IMR-90 (cell line): ENCODE measurements around the gene SNED1. TPM values are rescaled to one million over a fixed set of nuclear protein-coding genes. Genes with fewer than 3 reads are reported as not detected.

Source experiments
- ATAC-seq: fragments of 200-7000 bp; cut with Tn5 transposase; 2 replicates; pipeline ENCODE4 v1.9.1; 2020; ENCODE audit warnings: low read depth, mild to moderate bottlenecking, moderate library complexity
- BruUV-seq: library from RNA; stranded (reverse); fragments of 400-500 nt; replicated peaks from 2 replicates; lab custom pipeline; 2021; lab: Mats Ljungman, UMichigan
- CTCF ChIA-PET: fragments of 300-600 bp; formaldehyde crosslinking; extraction: SDS; loops from one replicate; lab custom pipeline; 2021; ENCODE audit warnings: antibody characterized with exemption; lab: Yijun Ruan, JAX
- POLR2A ChIA-PET: fragments of 300-600 bp; sonication (Branson Sonifier 250); formaldehyde crosslinking; loops from one replicate; lab custom pipeline; 2022; ENCODE audit warnings: antibody characterized with exemption; ENCODE audit not compliant: unreplicated experiment; lab: Charles Lee
- DNase-seq: peaks from one replicate; pipeline ENCODE4 v3.0.0; 2013
- H2AFZ ChIP-seq: replicated peaks from 2 replicates; pipeline ENCODE3; 2013; ENCODE audit warnings: low read length, mild to moderate bottlenecking; ENCODE audit not compliant: poor library complexity
- H2AK5ac ChIP-seq: 2 replicates; pipeline ENCODE4 v1.6.1; 2013; ENCODE audit warnings: low read depth, low read length, inconsistent platforms
- H2AK9ac ChIP-seq: replicated peaks from 2 replicates; pipeline ENCODE3; 2013; ENCODE audit warnings: mild to moderate bottlenecking, low read depth, low read length, moderate library complexity; ENCODE audit not compliant: poor library complexity
- H2BK120ac ChIP-seq: 2 replicates; pipeline ENCODE4 v1.6.1; 2013; ENCODE audit warnings: low read depth, low read length, inconsistent platforms
- H2BK15ac ChIP-seq: 3 replicates; pipeline ENCODE4 v1.6.1; 2013; ENCODE audit warnings: low read depth, low read length, inconsistent platforms
- H2BK20ac ChIP-seq: 2 replicates; pipeline ENCODE4 v1.6.1; 2013; ENCODE audit warnings: low read depth, mild to moderate bottlenecking, inconsistent platforms, low read length, moderate library complexity
- H2BK5ac ChIP-seq: 2 replicates; pipeline ENCODE4 v1.6.1; 2013; ENCODE audit warnings: mild to moderate bottlenecking, low read depth, low read length, inconsistent platforms; ENCODE audit not compliant: poor library complexity, severe bottlenecking
- H3K14ac ChIP-seq: replicated peaks from 2 replicates; pipeline ENCODE4 v1.6.1; 2013; ENCODE audit warnings: low read depth, low read length, inconsistent platforms
- H3K18ac ChIP-seq: 2 replicates; pipeline ENCODE4 v1.6.1; 2013; ENCODE audit warnings: low read depth, low read length, control low read depth
- H3K23ac ChIP-seq: 2 replicates; pipeline ENCODE4 v1.6.1; 2013; ENCODE audit warnings: low read depth, low read length, inconsistent platforms
- H3K27ac ChIP-seq: 2 replicates; pipeline ENCODE4 v1.5.1; 2013; ENCODE audit warnings: mild to moderate bottlenecking, control low read depth, low read length; ENCODE audit not compliant: insufficient read depth
- H3K27me3 ChIP-seq: 2 replicates; pipeline ENCODE4 v1.6.1; 2013; ENCODE audit warnings: low read length; ENCODE audit not compliant: control insufficient read depth, insufficient read depth
- H3K36me3 ChIP-seq: 2 replicates; pipeline ENCODE4 v1.6.1; 2013; ENCODE audit warnings: low read length, mixed read lengths; ENCODE audit not compliant: control insufficient read depth, insufficient read depth
- H3K4ac ChIP-seq: 2 replicates; pipeline ENCODE4 v1.6.1; 2013; ENCODE audit warnings: low read depth, low read length, inconsistent platforms
- H3K4me1 ChIP-seq: 2 replicates; pipeline ENCODE4 v1.6.1; 2013; ENCODE audit warnings: low read length, mixed read lengths; ENCODE audit not compliant: control insufficient read depth, insufficient read depth
- H3K4me2 ChIP-seq: 2 replicates; pipeline ENCODE4 v1.6.1; 2013; ENCODE audit warnings: low read depth, mild to moderate bottlenecking, control low read depth, low read length, moderate library complexity
- H3K4me3 ChIP-seq: 2 replicates; pipeline ENCODE4 v1.5.1; 2013; ENCODE audit warnings: low read depth, mild to moderate bottlenecking, control low read depth, low read length, moderate library complexity; ENCODE audit not compliant: insufficient read depth
- H3K56ac ChIP-seq: 2 replicates; pipeline ENCODE4 v1.6.1; 2013; ENCODE audit warnings: low read length, inconsistent platforms; ENCODE audit not compliant: insufficient read depth; ENCODE audit errors: extremely low read depth
- H3K79me1 ChIP-seq, 2 experiments: 2 replicates each; pipeline ENCODE4 v1.6.1; 2013; ENCODE audit warnings: low read length in 2 of 2, inconsistent platforms in 1 of 2, low read depth in 1 of 2
- H3K9ac ChIP-seq: 2 replicates; pipeline ENCODE4 v1.6.1; 2013; ENCODE audit warnings: low read depth, low read length, control low read depth
- H3K9me1 ChIP-seq: 2 replicates; pipeline ENCODE4 v1.6.1; 2013; ENCODE audit warnings: low read length, inconsistent platforms; ENCODE audit not compliant: insufficient read depth
- H3K9me3 ChIP-seq: 2 replicates; pipeline ENCODE4 v1.6.1; 2013; ENCODE audit warnings: low read length; ENCODE audit not compliant: control insufficient read depth, insufficient read depth
- H4K20me1 ChIP-seq: 2 replicates; pipeline ENCODE4 v1.6.1; 2013; ENCODE audit warnings: low read length, inconsistent platforms; ENCODE audit not compliant: insufficient read depth
- H4K5ac ChIP-seq: 2 replicates; pipeline ENCODE4 v1.6.1; 2013; ENCODE audit warnings: mild to moderate bottlenecking, low read depth, low read length, control low read depth
- H4K8ac ChIP-seq, 2 experiments: 2 replicates each; pipeline ENCODE4 v1.6.1; 2013; ENCODE audit warnings: low read depth in 2 of 2, low read length in 2 of 2, control low read depth in 1 of 2, inconsistent platforms in 1 of 2
- H4K91ac ChIP-seq: 2 replicates; pipeline ENCODE4 v1.6.1; 2013; ENCODE audit warnings: low read depth, low read length, inconsistent platforms; ENCODE audit not compliant: insufficient read depth
- CEBPB ChIP-seq: IDR thresholded peaks from 2 replicates; pipeline ENCODE4 v1.6.1; 2012; ENCODE audit warnings: low read depth, low read length, improper control_type of control experiment
- CHD1 ChIP-seq: IDR thresholded peaks from 2 replicates; pipeline ENCODE4 v1.6.1; 2012; ENCODE audit warnings: low read depth, low read length, improper control_type of control experiment
- FOS ChIP-seq: fragments of 150-350 bp; IDR thresholded peaks from 2 replicates; pipeline ENCODE4 v1.6.1; 2016; ENCODE audit warnings: low read depth, low read length
- MAZ ChIP-seq: IDR thresholded peaks from 2 replicates; pipeline ENCODE4 v1.6.1; 2012; ENCODE audit warnings: low read depth, mild to moderate bottlenecking, low read length, improper control_type of control experiment, moderate library complexity, borderline replicate concordance
- MXI1 ChIP-seq: IDR thresholded peaks from 2 replicates; pipeline ENCODE4 v1.6.1; 2012; ENCODE audit warnings: low read depth, mild to moderate bottlenecking, low read length, moderate library complexity, borderline replicate concordance
- NFE2L2 ChIP-seq: fragments of 150-350 bp; IDR thresholded peaks from 2 replicates; pipeline ENCODE4 v1.6.1; 2016; ENCODE audit warnings: low read depth, mild to moderate bottlenecking, low read length
- POLR2A ChIP-seq: IDR thresholded peaks from 2 replicates; pipeline ENCODE4 v1.6.1; 2012; ENCODE audit warnings: mild to moderate bottlenecking, low read depth, low read length
- RAD21 ChIP-seq: IDR thresholded peaks from 2 replicates; pipeline ENCODE4 v1.6.1; 2012; ENCODE audit warnings: low read length, improper control_type of control experiment
- RCOR1 ChIP-seq: IDR thresholded peaks from 2 replicates; pipeline ENCODE4 v1.6.1; 2012; ENCODE audit warnings: mild to moderate bottlenecking, low read length, improper control_type of control experiment; ENCODE audit not compliant: insufficient replicate concordance
- RFX5 ChIP-seq: IDR thresholded peaks from 2 replicates; pipeline ENCODE4 v1.8.0; 2012; ENCODE audit warnings: low read depth, mild to moderate bottlenecking, low read length, moderate library complexity
- SMC3 ChIP-seq: fragments of 150-350 bp; IDR thresholded peaks from 2 replicates; pipeline ENCODE4 v1.6.1; 2016; ENCODE audit warnings: low read depth, mild to moderate bottlenecking, antibody characterized with exemption, low read length, moderate library complexity
- WGBS, 2 experiments: methylation state at CpG; one replicate each; pipeline versions ENCODE4 v1.1.5 to v1.1.7; 2013; ENCODE audit warnings: missing lambda C conversion rate in 2 of 2; ENCODE audit not compliant: insufficient read length in 1 of 2; ENCODE audit errors: extremely low coverage in 2 of 2; 5-methylcytosine and 5-hydroxymethylcytosine counted together
- dilution Hi-C: fragments of 300-500 bp; cut with HindIII; formaldehyde crosslinking; loops from one replicate; pipeline ENCODE4 v1.14.3; 2018; ENCODE audit warnings: low sequenced_read_pairs; ENCODE audit not compliant: unreplicated experiment
- in situ Hi-C: fragments of 300-500 bp; cut with MboI; formaldehyde crosslinking; loops from 3 replicates; pipeline ENCODE4 v1.14.3; 2019; ENCODE audit warnings: low sequenced_read_pairs, inconsistent platforms, mixed read lengths
- intact Hi-C: fragments of 100-400 bp; cut with micrococcal nuclease; formaldehyde crosslinking; loops from 2 replicates; pipeline ENCODE4 v1.10.0; 2022
- polyA plus RNA-seq, 3 experiments: library from polyadenylated mRNA; depleted of rRNA; stranded (reverse); fragments of >200 nt; gene quantifications; 2 replicates each; pipeline ENCODE4 v1.2.3, GENCODE V29; 2012; ENCODE audit warnings: low replicate concordance in 1 of 3
- total RNA-seq: library from RNA; depleted of rRNA; stranded (reverse); fragments of >200 nt; gene quantifications from 2 replicates; pipeline ENCODE4 v1.2.3, GENCODE V29; 2012
- TF ChIP-seq, protein P1 (sequence below): fragments of 150-350 bp; IDR thresholded peaks from 2 replicates; pipeline ENCODE4 v1.6.1; 2016; ENCODE audit warnings: low read depth, mild to moderate bottlenecking, low read length, moderate library complexity, borderline replicate concordance
- TF ChIP-seq, protein P2 (sequence below): fragments of 150-350 bp; IDR thresholded peaks from 2 replicates; pipeline ENCODE4 v1.6.1; 2017; ENCODE audit warnings: mild to moderate bottlenecking, antibody characterized with exemption, low read length, low read depth
- TF ChIP-seq, protein P3 (sequence below): conservative IDR thresholded peaks from 2 replicates; pipeline ENCODE4 v1.5.1; 2012; ENCODE audit warnings: mild to moderate bottlenecking, low read depth, low read length, improper control_type of control experiment

SNED1 gene
- total and polyA plus RNA-seq, 2 of the 4 experiments (the other 2 are of a cell fraction): 1.1 to 3.4 TPM

DNA sequence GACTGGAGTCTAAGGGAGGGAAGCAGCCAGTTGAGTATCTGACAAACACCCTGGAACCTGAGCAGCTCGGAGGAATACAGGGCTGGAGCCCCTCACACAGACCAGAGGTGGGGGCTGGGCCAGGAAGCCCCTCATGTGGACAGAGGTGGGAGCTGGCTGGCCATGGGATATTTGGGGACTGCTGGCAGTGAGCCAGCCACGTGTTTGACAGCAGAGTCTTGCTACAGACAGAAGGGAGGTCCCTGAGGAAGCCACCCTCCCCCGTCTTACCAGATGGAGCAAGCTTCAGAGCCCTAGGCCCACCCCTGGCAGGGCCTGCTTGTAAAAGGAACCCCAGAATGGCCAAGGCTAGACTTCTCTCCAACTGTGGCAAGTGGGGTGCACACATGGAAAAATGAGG, 107.2 kb downstream of the SNED1 start:
- peaks cover 4% of the 10 kb centered on the region; the same call in 1 of the 2 replicates for H3K9me1 ChIP-seq
- H3K79me1 ChIP-seq: peaks cover 7 to 26% of the 10 kb centered on the region in 2 experiments
- H3K27ac ChIP-seq: no peak overlapping the region
- H3K9ac ChIP-seq: no peak overlapping the region
- no peak overlapping the region for H2AK5ac ChIP-seq
- no peak overlapping the region for H3K56ac ChIP-seq
- TF ChIP-seq RFX5: no peak
- TF ChIP-seq, protein P1, sequence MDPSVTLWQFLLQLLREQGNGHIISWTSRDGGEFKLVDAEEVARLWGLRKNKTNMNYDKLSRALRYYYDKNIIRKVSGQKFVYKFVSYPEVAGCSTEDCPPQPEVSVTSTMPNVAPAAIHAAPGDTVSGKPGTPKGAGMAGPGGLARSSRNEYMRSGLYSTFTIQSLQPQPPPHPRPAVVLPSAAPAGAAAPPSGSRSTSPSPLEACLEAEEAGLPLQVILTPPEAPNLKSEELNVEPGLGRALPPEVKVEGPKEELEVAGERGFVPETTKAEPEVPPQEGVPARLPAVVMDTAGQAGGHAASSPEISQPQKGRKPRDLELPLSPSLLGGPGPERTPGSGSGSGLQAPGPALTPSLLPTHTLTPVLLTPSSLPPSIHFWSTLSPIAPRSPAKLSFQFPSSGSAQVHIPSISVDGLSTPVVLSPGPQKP: no peak
- no peak for TF ChIP-seq CEBPB
- TF ChIP-seq, protein P2, sequence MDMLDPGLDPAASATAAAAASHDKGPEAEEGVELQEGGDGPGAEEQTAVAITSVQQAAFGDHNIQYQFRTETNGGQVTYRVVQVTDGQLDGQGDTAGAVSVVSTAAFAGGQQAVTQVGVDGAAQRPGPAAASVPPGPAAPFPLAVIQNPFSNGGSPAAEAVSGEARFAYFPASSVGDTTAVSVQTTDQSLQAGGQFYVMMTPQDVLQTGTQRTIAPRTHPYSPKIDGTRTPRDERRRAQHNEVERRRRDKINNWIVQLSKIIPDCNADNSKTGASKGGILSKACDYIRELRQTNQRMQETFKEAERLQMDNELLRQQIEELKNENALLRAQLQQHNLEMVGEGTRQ: no peak
- no peak for TF ChIP-seq POLR2A
- no peak for TF ChIP-seq NFE2L2
- no peak for TF ChIP-seq MAZ
- no peak for TF ChIP-seq RAD21
- TF ChIP-seq, protein P3, sequence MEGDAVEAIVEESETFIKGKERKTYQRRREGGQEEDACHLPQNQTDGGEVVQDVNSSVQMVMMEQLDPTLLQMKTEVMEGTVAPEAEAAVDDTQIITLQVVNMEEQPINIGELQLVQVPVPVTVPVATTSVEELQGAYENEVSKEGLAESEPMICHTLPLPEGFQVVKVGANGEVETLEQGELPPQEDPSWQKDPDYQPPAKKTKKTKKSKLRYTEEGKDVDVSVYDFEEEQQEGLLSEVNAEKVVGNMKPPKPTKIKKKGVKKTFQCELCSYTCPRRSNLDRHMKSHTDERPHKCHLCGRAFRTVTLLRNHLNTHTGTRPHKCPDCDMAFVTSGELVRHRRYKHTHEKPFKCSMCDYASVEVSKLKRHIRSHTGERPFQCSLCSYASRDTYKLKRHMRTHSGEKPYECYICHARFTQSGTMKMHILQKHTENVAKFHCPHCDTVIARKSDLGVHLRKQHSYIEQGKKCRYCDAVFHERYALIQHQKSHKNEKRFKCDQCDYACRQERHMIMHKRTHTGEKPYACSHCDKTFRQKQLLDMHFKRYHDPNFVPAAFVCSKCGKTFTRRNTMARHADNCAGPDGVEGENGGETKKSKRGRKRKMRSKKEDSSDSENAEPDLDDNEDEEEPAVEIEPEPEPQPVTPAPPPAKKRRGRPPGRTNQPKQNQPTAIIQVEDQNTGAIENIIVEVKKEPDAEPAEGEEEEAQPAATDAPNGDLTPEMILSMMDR: no peak
- no peak for TF ChIP-seq RCOR1
- no peak for TF ChIP-seq MXI1
- no peak for TF ChIP-seq SMC3
- no peak for TF ChIP-seq CHD1
- no peak for TF ChIP-seq FOS
- no peak overlapping the region for H3K4ac ChIP-seq
- no peaks in the 10 kb centered on the region for H3K27me3 ChIP-seq
- dilution Hi-C loops: no loop called here
- no peak for ATAC-seq
- H4K91ac ChIP-seq: no peak overlapping the region
- no peaks in the 10 kb centered on the region for H3K9me3 ChIP-seq
- DNase-seq: no peak
- in situ Hi-C loops: no loop called here
- ChIA-PET POLR2A (no interaction called here), CTCF (interaction anchor here (0.6 kb wide), 1 partner anchor 26 kb away, joined by 4 read pairs; no protein-coding TSS in a partner anchor)
- no peak overlapping the region for H2BK15ac ChIP-seq
- BruUV-seq: no TSS peak
- no peak overlapping the region for H2BK120ac ChIP-seq
- no peak overlapping the region for H4K5ac ChIP-seq
- no peak overlapping the region for H2AK9ac ChIP-seq
- no peak overlapping the region for H4K8ac ChIP-seq
- intact Hi-C loops: no loop called here
- no peak overlapping the region for H3K18ac ChIP-seq
- no peaks in the 10 kb centered on the region for H4K20me1 ChIP-seq
- no peak overlapping the region for H3K4me2 ChIP-seq
- H3K4me1 ChIP-seq: no peaks in the 10 kb centered on the region; the same call in 1 of the 2 replicates
- no CpG with 5 or more reads among the region's 3 CpGs for WGBS, 2 experiments
- no peak overlapping the region for H3K23ac ChIP-seq
- H2BK20ac ChIP-seq: no peak overlapping the region
- H2AFZ ChIP-seq: no peak overlapping the region
- no peak overlapping the region for H3K4me3 ChIP-seq
- no peak overlapping the region for H2BK5ac ChIP-seq
- 0 out of 2 replicates have a peak, but pooled peaks cover 2% of the 10 kb centered on the region for H3K36me3 ChIP-seq
- no peak overlapping the region for H3K14ac ChIP-seq
